ENCODE measurements around the gene FOLR2. TPM values are rescaled to one million over a fixed set of nuclear protein-coding genes. Genes with fewer than 3 reads are reported as not detected.

The FOLR2 gene
- total RNA-seq, 5 donors from 2014 or later (not counting 1 experiment from before 2014, with no cell fraction given) = not detected

DNA sequence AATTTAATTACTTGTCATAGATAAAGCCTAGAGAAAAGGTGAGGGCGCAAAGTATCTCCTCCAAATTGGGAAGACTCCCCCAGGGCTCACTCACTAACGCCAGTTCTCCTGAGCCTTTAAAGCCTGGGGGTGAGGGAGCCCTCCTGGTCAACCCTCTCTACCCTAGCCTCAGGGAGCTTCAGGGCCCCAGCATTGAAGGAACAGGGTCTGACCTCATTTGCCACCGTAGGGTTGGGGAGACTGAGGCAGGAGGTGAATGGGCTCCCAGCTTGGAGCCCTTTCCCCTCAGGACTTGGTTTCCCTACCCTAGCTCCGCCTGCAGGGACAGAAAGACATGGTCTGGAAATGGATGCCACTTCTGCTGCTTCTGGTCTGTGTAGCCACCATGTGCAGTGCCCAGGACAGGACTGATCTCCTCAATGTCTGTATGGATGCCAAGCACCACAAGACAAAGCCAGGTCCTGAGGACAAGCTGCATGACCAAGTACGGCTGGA lies 1.7 kb downstream of the FOLR2 start:
- H3K4me3 Mint-ChIP-seq = no peak overlapping the region

DNA sequence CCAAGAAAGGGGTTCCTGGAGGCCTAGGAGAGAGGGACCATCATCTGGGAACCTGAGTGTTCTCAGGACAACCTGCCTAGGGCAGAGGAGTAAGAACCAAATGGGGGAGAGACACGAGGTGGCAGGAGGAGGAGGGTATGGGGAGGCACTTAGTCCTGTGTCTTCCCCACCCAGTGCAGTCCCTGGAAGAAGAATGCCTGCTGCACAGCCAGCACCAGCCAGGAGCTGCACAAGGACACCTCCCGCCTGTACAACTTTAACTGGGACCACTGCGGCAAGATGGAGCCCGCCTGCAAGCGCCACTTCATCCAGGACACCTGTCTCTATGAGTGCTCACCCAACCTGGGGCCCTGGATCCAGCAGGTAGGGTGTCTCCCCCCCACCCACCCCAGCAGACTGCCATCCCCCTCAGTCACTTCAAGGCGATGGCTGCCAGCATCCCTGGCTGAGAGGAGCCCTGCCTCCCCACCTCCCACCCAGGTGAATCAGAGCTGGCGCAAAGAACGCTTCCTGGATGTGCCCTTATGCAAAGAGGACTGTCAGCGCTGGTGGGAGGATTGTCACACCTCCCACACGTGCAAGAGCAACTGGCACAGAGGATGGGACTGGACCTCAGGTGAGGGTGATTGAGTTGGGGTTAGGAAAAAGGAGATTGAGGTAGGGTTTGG lies 4.2 kb downstream of the FOLR2 start:
- Mint-ChIP-seq H3K4me3 (no peak overlapping the region), H3K36me3 (no peaks in the 10 kb centered on the region), H3K4me1 (peaks cover 16 to 26% (median 24%) of the 10 kb centered on the region in 3 donors), H3K9me3 (no peaks in the 10 kb centered on the region), H3K27ac (no peak overlapping the region), H3K27me3 (peaks cover 20 to 24% of the 10 kb centered on the region in 2 donors)
- WGBS (ENCODE audit: insufficient coverage) = 81% methylated on average over 5 of the region's 10 CpGs
- Histone ChIP-seq H3K36me3 (ENCODE audit: control insufficient read depth in 2 of 2, extremely low read depth in 1 of 2, insufficient read depth in 1 of 2, low read length in 1 of 2) (no peaks in the 10 kb centered on the region), H3K9me3 (no peaks in the 10 kb centered on the region), H3K4me1 (ENCODE audit: control insufficient read depth in 1 of 2, extremely low read depth in 1 of 2, insufficient read depth in 2 of 2, low read length in 2 of 2) (peaks cover 5 to 25% of the 10 kb centered on the region in 2 experiments), H3K4me3 (ENCODE audit: control insufficient read depth in 1 of 2, extremely low read depth in 1 of 2, low read length in 1 of 2) (no peak overlapping the region), H3K27me3 (replicated peaks in 1 of 2; ENCODE audit: control insufficient read depth in 2 of 2, extremely low read depth in 1 of 2, insufficient read depth in 2 of 2, low read length in 1 of 2) (peaks cover 0 to 22% of the 10 kb centered on the region in 2 experiments), H3K27ac (ENCODE audit: low read length) (no peak overlapping the region)
- no peak for ATAC-seq (replicated peaks in 1 of 4)
- ChIA-PET CTCF (interaction anchor here in 1 of 2 donors (1.1 kb wide), 1 partner anchor 77 kb away, joined by 4 read pairs; no protein-coding TSS in a partner anchor), POLR2A (no interaction called here)
- no peak for DNase-seq

More for the DNA sequence above, 1.7 kb downstream of the FOLR2 start:
- no peaks in the 10 kb centered on the region for H3K9me3 ChIP-seq
- H3K9me3 Mint-ChIP-seq = no peaks in the 10 kb centered on the region
- no peak for DNase-seq
- peaks cover 0 to 22% of the 10 kb centered on the region in 2 experiments for H3K27me3 ChIP-seq (replicated peaks in 1 of 2; ENCODE audit: control insufficient read depth in 2 of 2, extremely low read depth in 1 of 2, insufficient read depth in 2 of 2, low read length in 1 of 2)
- H3K27ac ChIP-seq (ENCODE audit: low read length) = no peak overlapping the region
- ChIA-PET CTCF (no interaction called here), POLR2A (no interaction called here)
- H3K27ac Mint-ChIP-seq = no peak overlapping the region
- no peaks in the 10 kb centered on the region for H3K36me3 Mint-ChIP-seq
- peaks cover 5 to 12% of the 10 kb centered on the region in 2 experiments for H3K4me1 ChIP-seq (ENCODE audit: control insufficient read depth in 1 of 2, extremely low read depth in 1 of 2, insufficient read depth in 2 of 2, low read length in 2 of 2)
- no peak overlapping the region for H3K4me3 ChIP-seq (ENCODE audit: control insufficient read depth in 1 of 2, extremely low read depth in 1 of 2, low read length in 1 of 2)
- peaks cover 20 to 24% of the 10 kb centered on the region in 2 donors for H3K27me3 Mint-ChIP-seq
- ATAC-seq (replicated peaks in 1 of 4) = no peak
- WGBS (ENCODE audit: insufficient coverage) = 100% methylated on average over 2 of the region's 5 CpGs
- peaks cover 8 to 17% (median 13%) of the 10 kb centered on the region in 3 donors for H3K4me1 Mint-ChIP-seq
- H3K36me3 ChIP-seq (ENCODE audit: control insufficient read depth in 2 of 2, extremely low read depth in 1 of 2, insufficient read depth in 1 of 2, low read length in 1 of 2) = no peaks in the 10 kb centered on the region

DNA sequence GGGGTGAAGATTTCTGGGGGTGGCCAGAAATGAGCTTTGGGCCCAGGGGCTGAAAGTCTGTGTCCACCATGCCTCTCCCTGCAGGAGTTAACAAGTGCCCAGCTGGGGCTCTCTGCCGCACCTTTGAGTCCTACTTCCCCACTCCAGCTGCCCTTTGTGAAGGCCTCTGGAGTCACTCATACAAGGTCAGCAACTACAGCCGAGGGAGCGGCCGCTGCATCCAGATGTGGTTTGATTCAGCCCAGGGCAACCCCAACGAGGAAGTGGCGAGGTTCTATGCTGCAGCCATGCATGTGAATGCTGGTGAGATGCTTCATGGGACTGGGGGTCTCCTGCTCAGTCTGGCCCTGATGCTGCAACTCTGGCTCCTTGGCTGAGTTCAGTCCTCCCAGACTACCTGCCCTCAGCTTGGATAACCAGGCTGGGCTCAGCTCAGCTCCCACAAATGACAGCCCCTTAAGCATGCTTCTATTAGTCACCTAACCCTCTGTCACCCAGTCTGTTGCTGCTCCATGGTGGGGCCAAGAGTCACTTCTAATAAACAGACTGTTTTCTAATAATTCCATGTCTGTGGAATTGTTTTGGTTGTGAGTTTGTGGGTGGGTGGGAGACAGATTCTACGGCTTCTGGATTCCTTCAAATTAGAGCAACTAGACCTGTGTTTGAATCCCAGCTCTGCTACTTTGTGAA lies 4.9 kb downstream of the FOLR2 start:
- H3K36me3 ChIP-seq (ENCODE audit: control insufficient read depth in 2 of 2, extremely low read depth in 1 of 2, insufficient read depth in 1 of 2, low read length in 1 of 2) = no peaks in the 10 kb centered on the region
- CTCF ChIA-PET = interaction anchor here in 1 of 2 donors (1.1 to 1.9 kb wide), 2 partner anchors 78 to 196 kb away, joined by 4 read pairs; no protein-coding TSS in a partner anchor
- no peaks in the 10 kb centered on the region for H3K9me3 ChIP-seq
- ATAC-seq (replicated peaks in 1 of 4) (no peak), DNase-seq (no peak)
- H3K27ac Mint-ChIP-seq = peak overlapping the region in 1 of 2 donors; percentile 95
- peaks cover 23 to 33% (median 31%) of the 10 kb centered on the region in 3 donors for H3K4me1 Mint-ChIP-seq
- peaks cover 0 to 17% of the 10 kb centered on the region in 2 experiments for H3K27me3 ChIP-seq (replicated peaks in 1 of 2; ENCODE audit: control insufficient read depth in 2 of 2, extremely low read depth in 1 of 2, insufficient read depth in 2 of 2, low read length in 1 of 2)
- POLR2A ChIA-PET = no interaction called here
- peaks cover 5 to 32% of the 10 kb centered on the region in 2 experiments for H3K4me1 ChIP-seq (ENCODE audit: control insufficient read depth in 1 of 2, extremely low read depth in 1 of 2, insufficient read depth in 2 of 2, low read length in 2 of 2)
- no peak overlapping the region for H3K4me3 Mint-ChIP-seq
- H3K27me3 Mint-ChIP-seq = peaks cover 14 to 17% of the 10 kb centered on the region in 2 donors
- WGBS (ENCODE audit: insufficient coverage) = 92% methylated on average over 4 of the region's 7 CpGs
- no peaks in the 10 kb centered on the region for H3K9me3 Mint-ChIP-seq
- no peaks in the 10 kb centered on the region for H3K36me3 Mint-ChIP-seq
- no peak overlapping the region for H3K27ac ChIP-seq (ENCODE audit: low read length)
- no peak overlapping the region for H3K4me3 ChIP-seq (ENCODE audit: control insufficient read depth in 1 of 2, extremely low read depth in 1 of 2, low read length in 1 of 2)

DNA sequence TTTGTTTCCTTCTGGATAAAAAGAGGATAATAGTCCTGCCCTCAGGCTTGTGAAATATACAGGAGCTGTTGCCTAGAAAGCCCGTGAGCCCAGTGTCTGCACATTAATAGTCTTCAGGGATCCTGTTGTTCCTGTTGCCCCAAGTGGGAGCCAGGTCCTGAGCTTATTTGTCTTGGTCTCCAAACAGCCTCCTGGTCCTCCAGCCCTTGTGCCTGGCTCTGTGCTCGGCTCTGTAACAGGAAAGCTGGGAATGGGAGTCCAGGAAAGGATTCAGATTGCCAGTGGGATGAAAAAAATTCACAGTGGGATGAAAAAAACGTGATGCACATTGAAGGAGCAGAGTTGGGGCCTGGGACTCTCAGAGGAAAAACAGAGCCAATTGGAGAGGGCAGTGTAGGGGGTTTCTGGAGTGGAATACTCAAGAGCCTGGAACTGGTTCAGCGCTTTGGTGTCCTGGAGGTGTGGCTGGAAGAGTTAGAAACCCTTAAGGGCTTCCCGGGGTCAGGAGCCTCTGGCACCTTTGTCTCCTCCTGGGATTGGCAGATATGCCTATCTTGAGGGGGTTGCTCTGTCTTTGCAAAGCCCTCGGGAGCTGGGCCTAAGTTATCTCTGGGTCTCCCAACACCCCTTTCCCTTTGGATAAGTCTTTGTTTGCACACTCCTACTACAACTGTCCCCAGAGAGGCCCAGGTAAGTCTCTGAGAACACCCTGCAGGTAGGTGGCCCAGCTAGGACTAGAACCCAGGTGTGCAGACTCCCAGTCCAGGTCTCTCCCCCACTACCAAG lies 5.7 kb downstream of the FOLR2 start:
- H3K36me3 ChIP-seq (ENCODE audit: control insufficient read depth in 2 of 2, extremely low read depth in 1 of 2, insufficient read depth in 1 of 2, low read length in 1 of 2) = no peaks in the 10 kb centered on the region
- no peaks in the 10 kb centered on the region for H3K9me3 ChIP-seq
- CTCF ChIA-PET = interaction anchor here in 1 of 2 donors (0.6 to 1.9 kb wide), 7 partner anchors 12 to 295 kb away, joined by 3 to 10 read pairs (median 4); no protein-coding TSS in a partner anchor
- Mint-ChIP-seq H3K27ac (peak overlapping the region; percentile 95), H3K9me3 (no peaks in the 10 kb centered on the region), H3K36me3 (no peaks in the 10 kb centered on the region), H3K4me3 (peak overlapping the region; percentile 88 to 93 (median 88)), H3K4me1 (peaks cover 28 to 39% (median 37%) of the 10 kb centered on the region in 3 donors), H3K27me3 (peaks cover 7 to 10% of the 10 kb centered on the region in 2 donors)
- WGBS (ENCODE audit: insufficient coverage) = 92% methylated on average over 5 of the region's 6 CpGs
- H3K27me3 ChIP-seq (replicated peaks in 1 of 2; ENCODE audit: control insufficient read depth in 2 of 2, extremely low read depth in 1 of 2, insufficient read depth in 2 of 2, low read length in 1 of 2) = peaks cover 0 to 11% of the 10 kb centered on the region in 2 experiments
- peak overlapping the region; percentile 78 for H3K27ac ChIP-seq (ENCODE audit: low read length)
- POLR2A ChIA-PET = no interaction called here
- peaks cover 5 to 37% of the 10 kb centered on the region in 2 experiments for H3K4me1 ChIP-seq (ENCODE audit: control insufficient read depth in 1 of 2, extremely low read depth in 1 of 2, insufficient read depth in 2 of 2, low read length in 2 of 2)
- ATAC-seq (replicated peaks in 1 of 4) (no peak), DNase-seq (no peak)
- H3K4me3 ChIP-seq (ENCODE audit: control insufficient read depth in 1 of 2, extremely low read depth in 1 of 2, low read length in 1 of 2) = peak overlapping the region; percentile 84 to 92

DNA sequence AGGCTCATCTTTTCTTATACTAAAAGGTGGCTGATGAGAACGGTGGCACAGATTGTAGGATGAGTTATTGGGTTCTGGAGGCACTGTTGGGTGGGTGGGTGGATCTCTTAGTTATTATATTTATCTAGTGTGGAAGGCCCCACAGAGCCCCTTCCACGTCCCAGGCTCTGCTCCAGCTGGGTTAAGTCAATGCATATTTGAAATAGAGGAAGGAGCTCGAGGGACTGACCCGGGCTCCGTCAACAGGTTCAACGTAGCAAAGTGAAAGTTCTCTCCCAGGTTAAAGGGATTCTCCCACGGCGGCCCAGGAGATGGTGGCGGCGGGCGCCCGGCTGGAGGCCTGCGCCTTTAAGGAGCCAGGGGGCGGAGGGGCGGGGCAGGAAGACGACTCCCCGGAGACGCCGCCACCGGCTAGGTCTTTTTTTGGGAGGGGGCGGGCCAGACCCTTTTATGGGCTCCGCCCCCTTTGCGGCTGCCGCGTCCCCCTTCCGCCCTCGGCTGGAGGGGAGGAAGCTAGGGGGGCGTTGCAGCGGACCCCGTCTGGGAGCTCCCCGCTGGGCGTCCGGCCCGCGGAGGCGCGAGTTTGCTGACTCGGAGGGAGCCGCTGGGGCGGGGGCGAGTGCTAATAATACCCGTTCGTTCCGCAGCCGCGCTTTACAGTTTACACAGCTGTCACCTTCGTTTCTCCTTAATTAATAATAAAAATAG lies 6.5 kb downstream of the FOLR2 start:
- H3K27me3 ChIP-seq (replicated peaks in 1 of 2; ENCODE audit: control insufficient read depth in 2 of 2, extremely low read depth in 1 of 2, insufficient read depth in 2 of 2, low read length in 1 of 2) = peaks cover 0 to 9% of the 10 kb centered on the region in 2 experiments
- Mint-ChIP-seq H3K27me3 (peaks cover 3 to 4% of the 10 kb centered on the region in 2 donors), H3K27ac (peak overlapping the region; percentile 95), H3K9me3 (no peaks in the 10 kb centered on the region), H3K36me3 (no peaks in the 10 kb centered on the region), H3K4me1 (peaks cover 28 to 39% (median 33%) of the 10 kb centered on the region in 3 donors), H3K4me3 (peak overlapping the region; percentile 88 to 93 (median 88))
- DNase-seq (peak; percentile 81 to 96 (median 90)), ATAC-seq (replicated peaks in 1 of 4) (peak; percentile 80 to 83 (median 82))
- peaks cover 4 to 37% of the 10 kb centered on the region in 2 experiments for H3K4me1 ChIP-seq (ENCODE audit: control insufficient read depth in 1 of 2, extremely low read depth in 1 of 2, insufficient read depth in 2 of 2, low read length in 2 of 2)
- H3K4me3 ChIP-seq (ENCODE audit: control insufficient read depth in 1 of 2, extremely low read depth in 1 of 2, low read length in 1 of 2) = peak overlapping the region; percentile 84 to 92
- H3K36me3 ChIP-seq (ENCODE audit: control insufficient read depth in 2 of 2, extremely low read depth in 1 of 2, insufficient read depth in 1 of 2, low read length in 1 of 2) = peaks cover 0 to 4% of the 10 kb centered on the region in 2 donors
- POLR2A ChIA-PET = interaction anchor here in 1 of 2 donors (1.0 kb wide), 1 partner anchor 15 kb away, joined by 5 read pairs; no protein-coding TSS in a partner anchor
- CTCF ChIA-PET = interaction anchor here in 1 of 2 donors (0.6 to 1.9 kb wide), 7 partner anchors 12 to 295 kb away, joined by 3 to 10 read pairs (median 3); no protein-coding TSS in a partner anchor
- no peaks in the 10 kb centered on the region for H3K9me3 ChIP-seq
- WGBS (ENCODE audit: insufficient coverage) = 0% methylated on average over 41 of the region's 47 CpGs
- peak overlapping the region; percentile 78 for H3K27ac ChIP-seq (ENCODE audit: low read length)

Data from T-cell (primary cell).